Pancreas (tissue), 10 donors: ENCODE results near the gene COMMD1. TPM values are rescaled to one million over a fixed set of nuclear protein-coding genes. Genes with fewer than 3 reads are reported as not detected.

ENCODE experiments used
- ATAC-seq, 4 donors: fragments of 200-7000 bp; cut with Tn5 transposase; one replicate each; pipeline versions ENCODE4 v1.8.0 to v1.9.1; 2020; ENCODE audit warnings: mild to moderate bottlenecking in 4 of 4, moderate library complexity in 4 of 4
- DNase-seq, 6 donors: peaks; one replicate each; pipeline ENCODE4 v3.0.0-alpha.2; 2020
- FAIRE-seq: peaks from 2 replicates; lab custom pipeline; 2012; peaks lifted over from hg19 to GRCh38; lab: Jason Lieb, UNC
- H3K27ac ChIP-seq, 4 donors: fragments of 200-600 bp; sonication (generic); 1 replicate in 3 of 4; 2 replicates in 1 of 4; pipeline versions ENCODE4 v1.5.0 to v1.8.0; 2020
- H3K27me3 ChIP-seq, 4 donors: fragments of 200-600 bp; one replicate each; pipeline ENCODE4 v1.8.0; 2021
- H3K36me3 ChIP-seq, 3 donors: fragments of 200-600 bp; sonication (generic) in 1 of 3; one replicate each; pipeline versions ENCODE4 v1.5.0 to v1.8.0; 2020 to 2021
- H3K4me1 ChIP-seq, 3 donors: fragments of 200-600 bp; one replicate each; pipeline ENCODE4 v1.8.0; 2021
- H3K4me3 ChIP-seq, 4 donors: fragments of 200-600 bp; sonication (generic) in 2 of 4; one replicate each; pipeline versions ENCODE4 v1.5.0 to v1.8.0; 2020 to 2021
- H3K9me3 ChIP-seq, 4 donors: fragments of 200-600 bp; one replicate each; pipeline ENCODE4 v1.8.0; 2021
- WGBS, 2 donors: extraction: QIAGEN DNeasy Blood & Tissue Kit; methylation state at CpG; one replicate each; pipeline ENCODE4 v1.1.7; 2013; 5-methylcytosine and 5-hydroxymethylcytosine counted together
- intact Hi-C, 3 donors: fragments of 100-400 bp; cut with DNase I; formaldehyde crosslinking; loops; one replicate each; pipeline versions ENCODE4 v1.11.1 to v1.14.2; 2022
- polyA plus RNA-seq, 2 donors: library from polyadenylated mRNA; stranded (reverse); fragments of 200-250 nt; gene quantifications; one replicate each; pipeline ENCODE4 v1.2.3, GENCODE V29; 2013
- total RNA-seq, 6 donors: library from RNA; stranded (reverse); fragmentation: NEBNext Ultra II Directional in 4 of 6; extraction: Animal tissue kit (Norgen Biotek cat#: 25700) in 4 of 6; gene quantifications; one replicate each; pipeline versions ENCODE4 v1.2.1 to v1.2.4, GENCODE V29; 2021 to 2023
- TF ChIP-seq, protein P1 (sequence below), 4 donors: fragments of 200-600 bp; sonication (generic) in 3 of 4; IDR thresholded peaks; one replicate each; pipeline versions ENCODE4 v1.5.0 to v1.8.0; 2021; ENCODE audit warnings: antibody characterized with exemption in 4 of 4
- donor health status: healthy with polysubstance abuse.
- donor health status: DM: no; HTN: no; CAD: no; lungs with moderate emphysema.
- donor health status: DM: no; HTN: no; CAD: no.
- donor health status: control.
- donor health status: control.
- donor health status: Bipolar disorder and iron deficiency.
- donor health status: DM: yes; HTN: yes; CAD: no.
- donor health status: DM: no; HTN: no; CAD: no.
- donor health status: DM: no; HTN: no; CAD: no.
- donor health status: DM: yes; HTN: yes; CAD: no.

COMMD1 gene
- total and polyA plus RNA-seq, 8 donors: 9.3 to 27.0 (median 15.8) TPM

DNA sequence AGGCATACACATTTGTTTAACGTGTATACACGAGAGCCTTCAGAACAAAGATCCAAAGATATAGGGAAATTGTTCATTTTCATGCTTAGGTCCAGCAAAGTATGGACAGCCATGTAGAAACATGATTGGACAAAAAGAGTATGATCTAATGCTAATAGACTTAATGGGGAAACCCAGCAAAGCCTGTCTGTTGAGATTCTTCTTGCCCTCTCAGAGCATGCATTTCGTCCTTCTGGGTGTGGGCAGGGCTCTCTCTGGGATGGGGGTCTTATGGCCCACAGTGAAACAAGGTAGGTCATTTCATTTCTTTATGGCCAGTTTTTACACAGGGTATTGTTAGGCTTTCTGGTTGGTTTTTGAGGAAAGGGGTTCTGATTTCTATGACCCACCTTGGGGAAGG is 124.4 kb downstream of the COMMD1 start:
- H3K9me3 ChIP-seq: no peaks in the 10 kb centered on the region
- no peaks in the 10 kb centered on the region for H3K27me3 ChIP-seq
- no peak overlapping the region for H3K27ac ChIP-seq
- intact Hi-C loops: no loop called here
- H3K4me3 ChIP-seq: no peak overlapping the region
- no peaks in the 10 kb centered on the region for H3K4me1 ChIP-seq
- TF ChIP-seq, protein P1, sequence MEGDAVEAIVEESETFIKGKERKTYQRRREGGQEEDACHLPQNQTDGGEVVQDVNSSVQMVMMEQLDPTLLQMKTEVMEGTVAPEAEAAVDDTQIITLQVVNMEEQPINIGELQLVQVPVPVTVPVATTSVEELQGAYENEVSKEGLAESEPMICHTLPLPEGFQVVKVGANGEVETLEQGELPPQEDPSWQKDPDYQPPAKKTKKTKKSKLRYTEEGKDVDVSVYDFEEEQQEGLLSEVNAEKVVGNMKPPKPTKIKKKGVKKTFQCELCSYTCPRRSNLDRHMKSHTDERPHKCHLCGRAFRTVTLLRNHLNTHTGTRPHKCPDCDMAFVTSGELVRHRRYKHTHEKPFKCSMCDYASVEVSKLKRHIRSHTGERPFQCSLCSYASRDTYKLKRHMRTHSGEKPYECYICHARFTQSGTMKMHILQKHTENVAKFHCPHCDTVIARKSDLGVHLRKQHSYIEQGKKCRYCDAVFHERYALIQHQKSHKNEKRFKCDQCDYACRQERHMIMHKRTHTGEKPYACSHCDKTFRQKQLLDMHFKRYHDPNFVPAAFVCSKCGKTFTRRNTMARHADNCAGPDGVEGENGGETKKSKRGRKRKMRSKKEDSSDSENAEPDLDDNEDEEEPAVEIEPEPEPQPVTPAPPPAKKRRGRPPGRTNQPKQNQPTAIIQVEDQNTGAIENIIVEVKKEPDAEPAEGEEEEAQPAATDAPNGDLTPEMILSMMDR (IDR thresholded peaks at IDR 0.05): no peak
- H3K36me3 ChIP-seq: no peaks in the 10 kb centered on the region
- DNase-seq (no peak), ATAC-seq (no peak), FAIRE-seq (no peak)
- WGBS, 2 donors: 86 to 88% methylated on average over 3 of the region's 3 CpGs

DNA sequence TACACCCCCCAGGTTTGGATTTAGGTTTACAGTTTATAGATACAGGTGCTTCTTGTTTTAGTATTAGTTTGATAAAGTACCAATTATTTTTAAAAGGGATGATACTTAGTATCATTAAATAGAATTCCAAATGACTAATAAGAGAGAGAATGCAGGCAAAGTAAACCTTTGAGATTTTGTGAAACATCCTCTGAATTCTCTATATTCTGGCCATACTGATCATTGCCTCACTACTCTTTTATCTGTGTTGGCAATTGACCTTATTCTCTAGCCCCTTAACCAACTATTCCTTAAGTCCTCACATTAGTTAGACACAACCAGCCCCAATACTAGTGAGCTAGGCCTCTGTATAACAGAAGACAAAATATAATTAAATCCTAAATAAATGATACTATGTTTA is 125.4 kb downstream of the COMMD1 start:
- intact Hi-C loops: no loop called here
- ATAC-seq (no peak), DNase-seq (no peak), FAIRE-seq (no peak)
- Histone ChIP-seq H3K4me3 (no peak overlapping the region), H3K9me3 (no peaks in the 10 kb centered on the region), H3K27ac (no peak overlapping the region), H3K4me1 (no peaks in the 10 kb centered on the region), H3K27me3 (no peaks in the 10 kb centered on the region), H3K36me3 (no peaks in the 10 kb centered on the region)
- TF ChIP-seq, protein P1 (IDR thresholded peaks at IDR 0.05): no peak

DNA sequence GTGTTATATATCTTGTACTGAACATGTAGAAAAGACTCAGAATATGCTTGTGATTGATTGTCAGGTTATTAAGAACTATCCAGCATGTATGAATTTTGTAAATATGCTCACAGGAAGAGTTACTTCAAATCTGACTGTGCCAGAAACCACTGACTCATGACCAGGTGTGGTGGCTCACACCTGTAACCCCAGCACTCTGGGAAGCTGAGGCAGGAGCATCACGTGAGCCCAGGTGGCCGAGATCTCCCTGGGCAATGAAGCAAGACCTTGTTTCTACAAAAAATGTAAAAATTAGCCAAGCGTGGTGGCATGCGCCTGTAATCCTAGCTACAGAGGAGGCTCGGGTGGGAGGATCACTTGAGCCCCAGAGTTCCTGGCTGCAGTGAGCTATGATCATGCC is 126.6 kb downstream of the COMMD1 start:
- DNase-seq: no peak
- no peaks in the 10 kb centered on the region for H3K4me1 ChIP-seq
- 95 to 98% methylated on average over 5 of the region's 5 CpGs for WGBS, 2 donors
- no peak for ATAC-seq
- no peak overlapping the region for H3K27ac ChIP-seq
- no peak overlapping the region for H3K4me3 ChIP-seq
- intact Hi-C loops: no loop called here
- H3K27me3 ChIP-seq: no peaks in the 10 kb centered on the region
- H3K9me3 ChIP-seq: no peaks in the 10 kb centered on the region
- FAIRE-seq: no peak
- H3K36me3 ChIP-seq: no peaks in the 10 kb centered on the region
- TF ChIP-seq, protein P1 (IDR thresholded peaks at IDR 0.05): no peak

DNA sequence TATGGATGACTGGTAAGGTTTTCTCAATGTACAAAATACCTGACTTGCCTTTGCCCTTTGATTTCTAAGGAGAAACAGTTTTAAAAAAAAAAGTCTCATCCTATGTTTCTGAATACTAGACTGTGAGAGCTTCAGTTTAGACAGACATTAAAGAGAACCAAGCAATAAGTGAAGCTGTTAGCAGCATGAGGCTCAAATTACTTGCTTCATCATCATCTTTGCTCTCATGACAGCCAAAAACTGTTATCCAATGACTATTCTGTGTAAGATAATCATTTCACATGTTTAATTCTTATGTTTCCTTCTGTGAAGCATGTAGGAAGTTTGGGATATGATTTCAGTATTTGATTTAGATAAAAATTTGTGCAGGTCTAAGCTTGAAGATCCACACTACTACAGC is 129.2 kb downstream of the COMMD1 start:
- Histone ChIP-seq H3K9me3 (no peaks in the 10 kb centered on the region), H3K27me3 (no peaks in the 10 kb centered on the region), H3K4me1 (no peaks in the 10 kb centered on the region), H3K4me3 (no peak overlapping the region), H3K27ac (no peak overlapping the region), H3K36me3 (no peaks in the 10 kb centered on the region)
- intact Hi-C loops: no loop called here
- FAIRE-seq (no peak), DNase-seq (no peak), ATAC-seq (no peak)
- TF ChIP-seq, protein P1 (IDR thresholded peaks at IDR 0.05): no peak

DNA sequence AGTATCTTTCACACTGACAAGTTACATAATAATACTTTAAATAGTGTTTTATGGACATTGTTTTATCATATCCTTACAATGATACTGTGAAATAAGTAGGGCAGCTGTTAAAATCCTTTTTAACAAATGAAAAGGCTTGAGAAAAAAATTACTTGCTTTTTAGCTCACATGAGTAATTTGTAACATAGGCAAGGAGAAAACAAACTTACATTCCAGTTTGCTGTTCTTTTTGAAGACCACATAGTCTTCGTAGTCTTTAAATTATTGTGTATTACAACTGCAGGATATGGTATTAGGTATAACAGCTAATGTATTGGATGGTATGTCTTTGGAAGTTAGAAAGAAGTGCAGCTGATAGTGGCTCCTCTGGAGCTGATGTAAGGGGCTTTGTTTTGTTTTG is 130.8 kb downstream of the COMMD1 start:
- H3K9me3 ChIP-seq: no peaks in the 10 kb centered on the region
- no peak overlapping the region for H3K4me3 ChIP-seq
- H3K27ac ChIP-seq: no peak overlapping the region
- WGBS, 2 donors: 93 to 99% methylated on average over 1 of the region's 1 CpG
- intact Hi-C loops: no loop called here
- no peaks in the 10 kb centered on the region for H3K4me1 ChIP-seq
- TF ChIP-seq, protein P1 (IDR thresholded peaks at IDR 0.05): no peak
- H3K27me3 ChIP-seq: no peaks in the 10 kb centered on the region
- no peak for DNase-seq
- no peak for FAIRE-seq
- no peak for ATAC-seq
- no peaks in the 10 kb centered on the region for H3K36me3 ChIP-seq
